GM23338 (cell line): ENCODE data around the gene KRTAP4-1. TPM values are rescaled to one million over a fixed set of nuclear protein-coding genes. Genes with fewer than 3 reads are reported as not detected.
"Not testable (repeated sequence)": the region's sequence is repeated elsewhere in the genome, so short reads cannot be mapped to it uniquely, and the experiment has no call there.

Experiments
- ATAC-seq: fragments of 200-7000 bp; cut with Tn5 transposase; 3 replicates; pipeline ENCODE4 v1.9.1; 2020
- DNase-seq: peaks from one replicate; pipeline ENCODE4 v3.0.0-alpha.2; 2015; ENCODE audit warnings: low spot score
- H2AFZ ChIP-seq: fragments of 200-600 bp; sonication (generic); 2 replicates; pipeline ENCODE4 v1.8.0; 2016; ENCODE audit warnings: antibody characterized with exemption, mild to moderate bottlenecking, moderate library complexity
- H3F3A ChIP-seq: fragments of 200-600 bp; sonication (generic); replicated peaks from 2 replicates; pipeline ENCODE4 v1.8.0; 2017; ENCODE audit warnings: antibody characterized with exemption, mixed run types, low read depth
- H3K27ac ChIP-seq: fragments of 200-600 bp; sonication (generic); 2 replicates; pipeline ENCODE4 v1.6.1; 2016; ENCODE audit warnings: low read depth
- H3K27me3 ChIP-seq: fragments of 200-600 bp; sonication (generic); 2 replicates; pipeline ENCODE4 v1.8.0; 2016; ENCODE audit warnings: mild to moderate bottlenecking, mixed run types, moderate library complexity; ENCODE audit not compliant: insufficient read depth
- H3K36me3 ChIP-seq: fragments of 200-600 bp; sonication (generic); 2 replicates; pipeline ENCODE4 v1.8.0; 2016; ENCODE audit warnings: mild to moderate bottlenecking; ENCODE audit not compliant: insufficient read depth
- H3K4me1 ChIP-seq: fragments of 200-600 bp; sonication (generic); 2 replicates; pipeline ENCODE4 v1.8.0; 2016; ENCODE audit warnings: mild to moderate bottlenecking, moderate library complexity; ENCODE audit not compliant: insufficient read depth
- H3K4me2 ChIP-seq: fragments of 200-600 bp; sonication (generic); 2 replicates; pipeline ENCODE4 v1.7.1; 2017; ENCODE audit warnings: mixed run types
- H3K4me3 ChIP-seq: fragments of 200-600 bp; sonication (generic); 2 replicates; pipeline ENCODE4 v1.6.1; 2016; ENCODE audit warnings: mixed run types
- H3K79me2 ChIP-seq: fragments of 200-600 bp; sonication (generic); replicated peaks from 2 replicates; pipeline ENCODE4 v1.8.0; 2017; ENCODE audit warnings: mild to moderate bottlenecking; ENCODE audit not compliant: insufficient read depth
- H3K9me2 ChIP-seq: fragments of 200-600 bp; sonication (generic); 2 replicates; pipeline ENCODE4 v1.8.0; 2017; ENCODE audit not compliant: insufficient read depth
- H4K20me1 ChIP-seq: fragments of 200-600 bp; sonication (generic); replicated peaks from 2 replicates; pipeline ENCODE4 v1.8.0; 2017; ENCODE audit warnings: mild to moderate bottlenecking; ENCODE audit not compliant: insufficient read depth
- H3K27ac Mint-ChIP-seq: 2 replicates; pipeline ENCODE4 v1.8.0; 2020; ENCODE audit warnings: inconsistent platforms, mild to moderate bottlenecking, moderate library complexity, mixed read lengths
- H3K27me3 Mint-ChIP-seq: 3 replicates; pipeline ENCODE4 v1.8.0; 2022; ENCODE audit warnings: low read depth, mild to moderate bottlenecking, moderate library complexity, mixed read lengths, inconsistent platforms; ENCODE audit not compliant: insufficient read depth, poor library complexity
- H3K36me3 Mint-ChIP-seq: 3 replicates; pipeline ENCODE4 v1.8.0; 2021; ENCODE audit warnings: low read depth, mild to moderate bottlenecking, inconsistent platforms, moderate library complexity, mixed read lengths
- H3K4me1 Mint-ChIP-seq: 3 replicates; pipeline ENCODE4 v1.8.0; 2020; ENCODE audit warnings: mild to moderate bottlenecking, inconsistent platforms, mixed read lengths
- H3K4me3 Mint-ChIP-seq: 3 replicates; pipeline ENCODE4 v1.8.0; 2021; ENCODE audit warnings: moderate library complexity, mild to moderate bottlenecking, inconsistent platforms, mixed read lengths
- H3K9me3 Mint-ChIP-seq: 3 replicates; pipeline ENCODE4 v1.8.0; 2020; ENCODE audit warnings: moderate library complexity, mild to moderate bottlenecking, inconsistent platforms, mixed read lengths
- CREB1 ChIP-seq: fragments of 250-450 bp; sonication (Bioruptor Pico); IDR thresholded peaks from 2 replicates; pipeline ENCODE4 v1.5.0; 2020; ENCODE audit warnings: low read depth, mild to moderate bottlenecking, moderate library complexity
- CTCF ChIP-seq, 2 experiments: fragments of 200-600 bp in 1 of 2; sonication (generic) in 1 of 2; conservative IDR thresholded peaks; 2 replicates each; pipeline versions ENCODE4 v1.5.1 to v1.6.1; 2016 to 2017; ENCODE audit warnings: antibody characterized with exemption in 2 of 2, low read depth in 2 of 2, mild to moderate bottlenecking in 2 of 2, moderate library complexity in 1 of 2
- EZH2 ChIP-seq: fragments of 200-600 bp; sonication (generic); IDR thresholded peaks from one replicate; pipeline ENCODE4 v1.8.0; 2017; ENCODE audit warnings: antibody characterized with exemption, mild to moderate bottlenecking, low read depth; ENCODE audit not compliant: unreplicated experiment
- EZH2phosphoT487 ChIP-seq: fragments of 200-600 bp; sonication (generic); IDR thresholded peaks from one replicate; pipeline ENCODE4 v1.8.1; 2018; ENCODE audit warnings: antibody characterized with exemption; ENCODE audit not compliant: unreplicated experiment
- NANOG ChIP-seq: IDR thresholded peaks from 2 replicates; pipeline ENCODE4 v1.6.1; 2016; ENCODE audit warnings: antibody characterized with exemption, borderline replicate concordance
- POLR2AphosphoS5 ChIP-seq: IDR thresholded peaks from 2 replicates; pipeline ENCODE4 v1.6.1; 2016; ENCODE audit warnings: antibody characterized with exemption, low read depth
- REST ChIP-seq: IDR thresholded peaks from one replicate; pipeline ENCODE4 v1.6.1; 2018; ENCODE audit warnings: antibody characterized with exemption; ENCODE audit not compliant: unreplicated experiment
- ZNF114 ChIP-seq: fragments of 250-450 bp; sonication (Bioruptor Pico); IDR thresholded peaks from 2 replicates; pipeline ENCODE4 v1.5.0; 2020; ENCODE audit warnings: mild to moderate bottlenecking, moderate library complexity
- ZNF331 ChIP-seq: fragments of 250-450 bp; sonication (Bioruptor Pico); IDR thresholded peaks from 2 replicates; pipeline ENCODE4 v1.5.0; 2020; ENCODE audit warnings: low read depth, mild to moderate bottlenecking, moderate library complexity
- ZNF462 ChIP-seq: fragments of 250-450 bp; sonication (Bioruptor Pico); IDR thresholded peaks from 2 replicates; pipeline ENCODE4 v1.5.0; 2020; ENCODE audit warnings: mild to moderate bottlenecking, moderate library complexity
- polyA plus RNA-seq: library from polyadenylated mRNA; unstranded; fragments of >200 nt; fragmentation: Nextera tagmentation; extraction: Ambion mirVana; gene quantifications from 2 replicates; pipeline ENCODE4 v1.2.1, GENCODE V29; 2016
- total RNA-seq: library from RNA; depleted of rRNA; stranded (reverse); fragments of >200 nt; shearing (Covaris generic); gene quantifications from 2 replicates; pipeline ENCODE4 v1.2.3, GENCODE V29; 2014

Gene KRTAP4-1
- total and polyA plus RNA-seq, 2 experiments from 2014 or later = not detected

GRCh38 chr17:41160190-41160589 lies 24.5 kb downstream of the KRTAP4-1 start:
- H3K27me3 ChIP-seq, H3K27ac ChIP-seq, H3K9me2 ChIP-seq, ATAC-seq, H3K9me3 Mint-ChIP-seq, H4K20me1 ChIP-seq, H3K4me2 ChIP-seq, DNase-seq, H3F3A ChIP-seq, H3K4me3 ChIP-seq, H3K4me1 Mint-ChIP-seq, H3K4me3 Mint-ChIP-seq, H3K79me2 ChIP-seq, H3K36me3 Mint-ChIP-seq, H2AFZ ChIP-seq, H3K27me3 Mint-ChIP-seq, H3K27ac Mint-ChIP-seq, H3K36me3 ChIP-seq, H3K4me1 ChIP-seq: not testable (repeated sequence)

GRCh38 chr17:41153856-41154255 lies 30.9 kb downstream of the KRTAP4-1 start:
- no peak overlapping the region for H3K27ac ChIP-seq
- no peaks in the 10 kb centered on the region for H3K9me2 ChIP-seq
- Mint-ChIP-seq H3K27me3 (peaks cover 7% of the 10 kb centered on the region), H3K4me1 (peaks cover 3% of the 10 kb centered on the region; the same call in 2 of the 3 replicates), H3K9me3 (no peaks in the 10 kb centered on the region), H3K4me3 (no peak overlapping the region), H3K27ac (no peak overlapping the region; the same call in 1 of the 2 replicates), H3K36me3 (no peaks in the 10 kb centered on the region)
- H4K20me1 ChIP-seq = no peaks in the 10 kb centered on the region
- no peaks in the 10 kb centered on the region for H3K36me3 ChIP-seq
- H3K79me2 ChIP-seq = no peaks in the 10 kb centered on the region
- H3K4me2 ChIP-seq = no peak overlapping the region
- H2AFZ ChIP-seq = no peak overlapping the region
- no peaks in the 10 kb centered on the region for H3F3A ChIP-seq
- H3K4me1 ChIP-seq = no peaks in the 10 kb centered on the region
- no peaks in the 10 kb centered on the region for H3K27me3 ChIP-seq
- no peak for ATAC-seq
- DNase-seq = no peak
- H3K4me3 ChIP-seq = no peak overlapping the region
- TF ChIP-seq EZH2phosphoT487 (no peak), ZNF114 (CRISPR knock-in tag) (no peak), NANOG (no peak), CREB1 (CRISPR knock-in tag) (no peak), ZNF331 (CRISPR knock-in tag) (no peak), REST (no peak), CTCF (conservative IDR thresholded peaks at IDR 0.05; ENCODE audit: low read depth in 2 of 2) (no peak), EZH2 (no peak), POLR2AphosphoS5 (no peak), ZNF462 (no peak)
